ENCODE data around the gene RBBP8NL. TPM values are rescaled to one million over a fixed set of nuclear protein-coding genes. Genes with fewer than 3 reads are reported as not detected.
"Not testable (repeated sequence)": the region's sequence is repeated elsewhere in the genome, so short reads cannot be mapped to it uniquely, and the experiment has no call there.

The RBBP8NL gene
- total RNA-seq, 1 donor from 2014 or later: not detected

GRCh38 chr20:62374331-62375152 is 52.8 kb downstream of the RBBP8NL start:
- DNase-seq (ENCODE audit: low spot score): no peak

GRCh38 chr20:62373631-62374179 is 53.6 kb downstream of the RBBP8NL start:
- not testable (repeated sequence) for DNase-seq (ENCODE audit: low spot score)

DNA sequence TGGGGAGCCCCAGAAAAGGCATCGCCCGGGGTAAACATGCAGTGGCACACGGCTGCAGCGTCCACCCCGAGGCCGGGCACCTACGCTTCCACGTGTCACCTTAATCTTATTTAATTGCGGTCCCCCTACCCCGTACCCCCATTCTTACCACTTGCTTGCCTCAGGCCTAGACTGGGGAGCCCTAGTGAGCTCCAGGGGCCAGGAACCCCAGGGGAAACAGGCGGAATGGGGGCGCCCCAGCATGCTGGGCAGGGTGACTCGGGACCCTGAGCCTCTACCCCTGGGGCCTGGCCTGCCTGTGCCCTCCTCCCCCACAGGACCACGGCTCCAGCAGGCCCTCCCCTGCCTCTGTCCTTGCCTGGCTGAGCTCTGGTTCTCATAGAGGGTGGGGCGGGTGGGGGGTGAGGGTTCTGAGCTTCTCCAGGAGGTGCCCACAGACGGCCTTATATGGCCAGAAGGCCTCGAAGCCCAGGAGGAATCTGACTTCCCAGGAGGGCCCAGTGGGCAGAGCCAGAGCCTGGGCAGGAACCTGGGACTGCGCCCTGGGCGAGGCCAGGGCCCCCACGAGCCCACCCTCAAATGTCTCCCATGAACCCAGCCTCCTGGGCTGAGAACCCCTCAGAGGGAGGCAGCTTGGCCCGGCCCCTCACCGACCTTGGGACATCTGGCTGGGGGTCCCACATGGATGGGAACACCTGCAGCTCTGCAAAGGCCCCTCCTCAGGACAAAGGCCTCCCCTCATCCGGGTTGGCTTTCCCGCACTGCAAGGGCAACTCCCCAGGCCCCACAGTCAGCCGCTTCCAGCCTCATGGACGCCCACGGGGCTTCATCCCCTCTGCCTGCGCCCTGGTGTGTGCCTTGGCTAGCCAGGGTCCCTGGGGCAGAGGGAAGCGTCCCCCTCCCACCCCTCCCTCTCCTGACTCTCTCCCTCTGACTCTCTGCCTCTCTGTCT is 55.0 kb downstream of the RBBP8NL start:
- DNase-seq (ENCODE audit: low spot score): no peak

DNA sequence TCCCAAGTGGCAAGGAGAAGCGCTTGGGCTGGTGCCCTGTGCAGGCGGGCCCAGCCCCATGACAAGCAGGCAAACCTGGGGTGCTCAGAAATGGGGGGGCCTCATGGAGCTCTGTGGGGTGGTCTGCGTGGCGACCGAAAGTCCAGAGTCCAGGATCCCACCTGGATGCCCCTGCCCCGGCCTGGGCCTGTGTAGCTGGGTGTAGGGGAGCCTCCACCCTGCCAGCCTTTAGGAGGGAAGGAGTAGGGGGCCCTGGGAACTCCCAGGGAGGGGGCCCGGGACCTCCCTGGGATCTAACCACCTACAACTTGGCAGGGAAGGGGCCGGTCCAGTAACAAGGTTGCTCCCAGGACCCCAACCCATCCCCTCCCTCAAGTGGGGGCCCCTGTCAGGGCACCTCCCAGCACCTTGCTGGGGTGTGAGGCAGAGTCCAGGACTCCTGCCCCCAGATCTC is 55.7 kb downstream of the RBBP8NL start:
- DNase-seq (ENCODE audit: low spot score): no peak

GRCh38 chr20:62370807-62371587 is 56.3 kb downstream of the RBBP8NL start:
- no peak for DNase-seq (ENCODE audit: low spot score)

DNA sequence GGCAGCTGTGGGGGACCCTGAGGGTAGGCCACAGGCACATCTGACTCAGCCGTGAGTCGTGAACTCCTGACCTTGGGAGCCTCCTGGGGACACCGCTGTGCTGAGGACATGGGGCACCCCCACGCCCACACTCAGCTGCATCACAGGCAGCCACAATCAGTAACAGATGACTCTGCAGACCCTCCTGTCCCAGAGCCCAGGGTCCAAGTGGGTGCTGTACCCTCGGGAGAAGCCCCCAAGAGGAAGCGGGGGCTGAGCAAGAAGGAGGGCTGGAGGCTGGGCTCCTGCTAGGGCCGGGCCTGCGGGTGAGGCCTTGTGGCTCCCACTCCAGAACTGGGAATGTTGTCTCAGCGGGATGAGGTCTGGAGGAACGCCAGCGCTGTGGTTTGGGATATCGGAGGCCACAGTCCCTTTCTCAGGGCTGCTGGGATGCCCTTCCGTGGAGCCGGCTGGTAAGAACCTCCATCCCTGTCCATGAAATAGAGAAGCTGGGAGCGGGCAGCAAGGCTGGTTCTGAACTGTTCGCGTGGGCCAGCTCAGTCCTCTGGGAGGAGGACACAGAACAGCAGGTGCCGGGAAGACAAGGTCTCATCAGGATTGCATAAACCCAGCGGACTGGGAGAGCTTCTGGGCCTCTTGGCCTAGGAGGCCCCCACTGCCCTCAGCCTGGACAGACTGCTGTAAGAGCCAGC is 57.1 kb downstream of the RBBP8NL start:
- DNase-seq (ENCODE audit: low spot score): peak; percentile 59

- no peak for DNase-seq (ENCODE audit: low spot score)
These were observed 57.6 kb downstream of the RBBP8NL start for GRCh38 chr20:62369815-62370114.

DNA sequence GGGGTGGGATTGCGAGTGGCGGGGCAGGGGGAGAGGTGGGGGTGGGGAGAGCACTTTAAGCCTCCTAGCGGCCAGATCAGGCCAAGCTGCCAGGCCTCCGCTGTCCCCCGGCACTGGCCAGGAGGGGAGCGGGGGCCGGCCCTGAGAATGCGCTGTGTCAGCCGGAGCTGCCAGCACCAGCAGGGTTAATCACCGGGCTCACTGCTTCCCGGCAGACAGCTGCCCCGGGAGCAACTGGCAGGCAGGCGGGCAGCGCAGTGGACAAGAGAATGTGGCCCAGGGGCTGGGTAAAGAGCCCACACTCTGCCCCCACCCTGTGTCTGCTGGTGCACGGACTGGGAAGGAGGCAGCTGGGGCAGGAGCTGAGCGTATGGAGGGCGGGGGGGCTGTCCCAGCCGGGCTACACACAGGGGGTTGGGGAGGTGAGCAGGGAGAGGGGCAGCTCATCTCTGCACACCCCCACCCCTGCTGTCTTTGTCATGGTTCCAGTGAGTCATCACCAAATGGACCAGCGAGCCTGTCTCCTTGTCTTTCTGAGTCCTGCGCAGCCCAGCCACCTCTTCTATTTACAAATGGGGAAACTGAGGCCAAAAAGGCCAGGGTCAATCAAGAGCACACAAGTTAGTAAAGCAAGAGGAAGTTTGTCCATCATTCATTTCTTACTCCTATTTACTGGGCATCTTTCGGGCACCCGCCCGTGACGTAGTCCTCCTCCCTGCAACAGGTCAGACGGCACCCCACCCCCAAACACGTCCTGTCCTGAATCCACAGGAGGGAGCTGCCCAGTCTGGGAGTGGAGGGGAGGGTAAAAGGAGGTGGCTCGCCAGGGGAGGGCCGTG is 58.1 kb downstream of the RBBP8NL start:
- DNase-seq (ENCODE audit: low spot score): no peak

DNA sequence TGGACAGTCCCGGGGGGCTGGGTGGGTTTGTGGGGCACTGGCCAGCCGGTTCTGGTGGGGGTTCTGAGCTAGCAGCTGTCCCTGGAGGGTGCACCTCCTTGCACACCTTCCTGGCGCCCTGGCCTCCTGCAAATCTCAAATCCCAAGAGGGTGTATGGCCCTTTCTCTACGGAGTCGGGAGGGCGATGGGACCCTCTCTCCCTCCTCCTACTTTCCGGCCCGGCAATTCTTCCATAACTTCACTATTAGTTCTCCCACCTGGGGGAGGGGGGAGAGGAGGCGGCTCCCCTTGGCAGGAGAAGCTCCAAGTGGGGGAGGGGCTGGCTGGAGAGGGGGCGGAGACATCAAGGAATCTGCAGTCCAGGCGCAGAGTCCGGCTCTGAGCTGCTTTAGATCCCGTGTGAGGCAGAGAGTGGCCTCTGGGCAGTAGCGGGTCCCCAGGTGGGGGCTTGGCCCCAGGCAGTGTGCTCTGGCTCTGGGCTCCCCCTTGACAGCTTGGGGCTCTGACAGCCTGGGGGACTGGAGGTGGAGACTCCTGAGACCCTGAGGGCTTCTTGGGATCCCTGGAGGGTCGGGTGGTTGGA is 58.9 kb downstream of the RBBP8NL start:
- DNase-seq (ENCODE audit: low spot score): peak; percentile 56

- no peak for DNase-seq (ENCODE audit: low spot score)
These were observed 59.5 kb downstream of the RBBP8NL start for GRCh38 chr20:62367633-62368391.

DNA sequence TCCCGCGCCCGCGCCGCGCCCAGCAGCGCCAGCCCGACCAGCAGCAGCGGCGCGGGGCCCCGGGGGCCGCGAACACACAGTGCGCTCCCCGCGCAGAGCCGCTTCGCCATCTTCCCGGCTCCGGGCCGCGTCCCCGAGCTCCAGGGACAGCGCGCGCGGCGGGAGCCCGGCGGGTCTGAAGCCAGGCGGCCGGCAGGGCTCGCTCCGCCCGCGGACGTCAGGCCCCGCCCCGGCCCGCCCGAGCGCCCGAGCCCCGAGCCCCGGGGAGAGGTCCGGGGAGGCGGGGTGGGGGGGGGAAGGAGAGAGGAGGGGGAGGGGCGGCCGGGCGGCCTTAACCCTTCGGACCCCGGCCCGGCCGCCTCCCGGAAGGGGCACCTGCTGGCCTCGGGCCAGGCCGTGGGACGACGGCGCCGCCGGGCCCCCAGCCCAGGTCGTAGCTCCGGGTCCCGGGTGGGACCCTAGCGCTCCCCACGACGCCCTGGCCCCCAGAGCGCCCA is 60.2 kb downstream of the RBBP8NL start, which contains the start of gene LAMA5:
LAMA5 (minus strand) TSS at position 177 of the 497 bp plus-strand sequence; CDS start at position 110, 67 bp downstream.
- peak; percentile 56 for DNase-seq (ENCODE audit: low spot score)

DNA sequence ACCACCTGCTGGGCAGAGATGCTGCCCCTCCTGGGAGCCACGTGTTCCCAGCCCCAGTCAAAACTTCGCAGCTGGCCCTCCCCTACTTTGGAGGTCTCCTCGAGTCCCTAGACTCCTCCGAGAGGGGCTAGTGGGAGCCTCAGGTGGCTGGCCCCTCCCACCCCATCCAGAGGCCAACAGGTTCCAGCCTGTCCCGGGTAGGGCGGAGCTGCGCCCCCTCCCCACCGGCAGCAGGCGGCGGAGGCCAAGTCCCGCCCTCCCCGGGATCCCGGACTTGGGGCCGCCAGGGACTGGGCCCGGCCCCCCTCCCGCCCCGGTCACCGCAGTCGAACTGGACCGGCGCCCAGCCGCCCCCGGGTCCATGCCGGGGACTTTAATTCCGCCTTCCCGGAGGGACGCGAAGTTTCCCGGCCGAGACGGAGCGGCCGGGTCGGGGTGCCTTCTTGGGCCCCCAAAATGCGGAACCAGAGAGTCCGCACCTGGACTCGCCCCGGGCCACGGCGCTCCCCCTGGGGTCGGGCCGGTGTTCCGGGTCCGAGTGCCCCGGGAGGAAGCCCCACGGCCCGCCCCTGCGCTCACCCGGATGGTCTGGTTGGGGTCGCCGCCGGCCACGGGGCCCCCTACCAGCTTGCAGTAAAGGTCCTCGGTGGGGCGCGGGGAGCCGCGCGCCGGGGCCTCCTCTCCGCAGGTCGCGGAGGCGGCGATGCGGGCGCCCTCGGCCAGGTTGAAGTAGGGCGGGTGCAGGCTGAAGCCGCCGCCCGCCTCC is 60.8 kb downstream of the RBBP8NL start:
- no peak for DNase-seq (ENCODE audit: low spot score)

- peak; percentile 62 for DNase-seq (ENCODE audit: low spot score)
These were observed 61.4 kb downstream of the RBBP8NL start for GRCh38 chr20:62365814-62366369.

DNA sequence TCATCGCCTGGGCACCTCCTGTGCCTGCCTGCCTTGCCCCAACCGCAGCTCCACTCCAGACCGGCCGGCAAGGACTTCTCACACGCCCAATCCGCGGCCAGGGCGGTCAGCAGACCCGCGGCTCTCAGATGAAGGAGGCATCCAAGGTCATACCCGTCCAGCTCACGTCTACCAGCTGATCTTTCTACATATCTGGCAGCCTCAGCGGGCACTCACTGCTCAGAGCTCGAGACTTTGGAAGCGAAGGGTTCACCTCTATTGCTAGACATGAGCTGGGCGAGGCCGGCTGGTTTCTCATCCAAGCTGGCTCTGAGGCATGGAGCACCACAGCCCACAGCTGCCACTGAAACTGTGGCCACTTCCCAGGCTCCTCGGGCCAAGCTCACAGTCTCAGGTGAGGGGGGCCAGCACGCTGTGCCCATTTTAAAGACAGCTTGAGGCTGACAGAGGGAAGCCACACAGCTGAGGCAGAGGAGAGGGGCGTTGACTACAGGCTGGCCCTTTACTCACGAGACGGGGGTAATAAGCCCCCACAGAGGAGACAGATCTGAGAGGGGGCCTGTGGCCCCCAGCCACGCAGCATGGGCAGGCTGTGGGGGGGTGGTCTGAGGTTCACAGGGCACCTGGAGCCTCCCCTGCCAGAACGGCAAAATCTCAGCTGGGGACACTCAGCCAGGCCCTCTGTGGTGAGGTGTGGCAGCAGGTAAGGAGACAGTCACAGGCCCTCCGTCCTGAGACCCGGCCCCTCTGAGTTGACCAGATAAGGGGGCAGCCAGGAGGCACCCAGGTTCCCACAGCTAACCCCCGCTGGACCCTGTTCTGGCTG is 62.2 kb downstream of the RBBP8NL start:
- no peak for DNase-seq (ENCODE audit: low spot score)

GRCh38 chr20:62363920-62364851 is 63.2 kb downstream of the RBBP8NL start:
- DNase-seq (ENCODE audit: low spot score): no peak

All from umbilical cord (tissue), 2 donors.